ENCODE data around the gene TXNDC17. TPM values are rescaled to one million over a fixed set of nuclear protein-coding genes. Genes with fewer than 3 reads are reported as not detected.
"Not testable (repeated sequence)": the region's sequence is repeated elsewhere in the genome, so short reads cannot be mapped to it uniquely, and the experiment has no call there.

The TXNDC17 gene
- total RNA-seq (2014; rRNA removed; shearing (Covaris generic); ENCODE audit: low replicate concordance) = 104 and 186 TPM in 2 replicates

GRCh38 chr17:6640536-6641246 lies at the start of gene TXNDC17, which contains the start of gene KIAA0753:
TXNDC17 (plus strand) TSS chr17:6641060; CDS start chr17:6641083, 23 bp downstream.
KIAA0753 (minus strand) TSS chr17:6640711; CDS start chr17:6635103, 5,608 bp downstream.
- DNase-seq (ENCODE audit: low read depth) = peak; percentile 89
- in situ Hi-C loops (cut with HindIII; ENCODE audit: low pct_unique_long_range_greater_than_20kb, low sequenced_read_pairs) = no loop called here

- peak; percentile 53 for DNase-seq (ENCODE audit: low read depth)
- in situ Hi-C loops (cut with HindIII; ENCODE audit: low pct_unique_long_range_greater_than_20kb, low sequenced_read_pairs) = no loop called here
Observed at GRCh38 chr17:6591599-6592158, 49.2 kb upstream of the TXNDC17 start.

GRCh38 chr17:6592173-6592572 lies 48.7 kb upstream of the TXNDC17 start:
- peak; percentile 76 for DNase-seq (ENCODE audit: low read depth)
- in situ Hi-C loops (cut with HindIII; ENCODE audit: low pct_unique_long_range_greater_than_20kb, low sequenced_read_pairs) = no loop called here

- in situ Hi-C loops (cut with HindIII; ENCODE audit: low pct_unique_long_range_greater_than_20kb, low sequenced_read_pairs); DNase-seq (ENCODE audit: low read depth): not testable (repeated sequence)
Observed at GRCh38 chr17:6593371-6593770, 47.5 kb upstream of the TXNDC17 start.

GRCh38 chr17:6596081-6596480 lies 44.8 kb upstream of the TXNDC17 start:
- no peak for DNase-seq (ENCODE audit: low read depth)
- in situ Hi-C loops (cut with HindIII; ENCODE audit: low pct_unique_long_range_greater_than_20kb, low sequenced_read_pairs) = no loop called here

- in situ Hi-C loops (cut with HindIII; ENCODE audit: low pct_unique_long_range_greater_than_20kb, low sequenced_read_pairs) = no loop called here
- no peak for DNase-seq (ENCODE audit: low read depth)
Observed at GRCh38 chr17:6596511-6596910, 44.3 kb upstream of the TXNDC17 start.

- in situ Hi-C loops (cut with HindIII; ENCODE audit: low pct_unique_long_range_greater_than_20kb, low sequenced_read_pairs) = no loop called here
- no peak for DNase-seq (ENCODE audit: low read depth)
Observed at GRCh38 chr17:6596941-6597340, 43.9 kb upstream of the TXNDC17 start.

- no peak for DNase-seq (ENCODE audit: low read depth)
- in situ Hi-C loops (cut with HindIII; ENCODE audit: low pct_unique_long_range_greater_than_20kb, low sequenced_read_pairs) = no loop called here
Observed at GRCh38 chr17:6597727-6598126, 43.1 kb upstream of the TXNDC17 start.

- in situ Hi-C loops (cut with HindIII; ENCODE audit: low pct_unique_long_range_greater_than_20kb, low sequenced_read_pairs) = no loop called here
Observed at GRCh38 chr17:6599364-6599763, 41.5 kb upstream of the TXNDC17 start.

GRCh38 chr17:6602141-6602540 lies 38.7 kb upstream of the TXNDC17 start:
- in situ Hi-C loops (cut with HindIII; ENCODE audit: low pct_unique_long_range_greater_than_20kb, low sequenced_read_pairs) = no loop called here
- DNase-seq (ENCODE audit: low read depth) = no peak

More at GRCh38 chr17:6599364-6599763, 41.5 kb upstream of the TXNDC17 start:
- DNase-seq (ENCODE audit: low read depth) = peak; percentile 21

- DNase-seq (ENCODE audit: low read depth) = no peak
Observed at GRCh38 chr17:6603744-6604325, 37.0 kb upstream of the TXNDC17 start.

GRCh38 chr17:6605142-6605541 lies 35.7 kb upstream of the TXNDC17 start:
- in situ Hi-C loops (cut with HindIII; ENCODE audit: low pct_unique_long_range_greater_than_20kb, low sequenced_read_pairs) = no loop called here
- DNase-seq (ENCODE audit: low read depth) = no peak

More at GRCh38 chr17:6603744-6604325, 37.0 kb upstream of the TXNDC17 start:
- in situ Hi-C loops (cut with HindIII; ENCODE audit: low pct_unique_long_range_greater_than_20kb, low sequenced_read_pairs) = no loop called here

- in situ Hi-C loops (cut with HindIII; ENCODE audit: low pct_unique_long_range_greater_than_20kb, low sequenced_read_pairs) = no loop called here
- DNase-seq (ENCODE audit: low read depth) = peak; percentile 54
Observed at GRCh38 chr17:6608321-6608720, 32.5 kb upstream of the TXNDC17 start.

- no peak for DNase-seq (ENCODE audit: low read depth)
- in situ Hi-C loops (cut with HindIII; ENCODE audit: low pct_unique_long_range_greater_than_20kb, low sequenced_read_pairs) = no loop called here
Observed at GRCh38 chr17:6610011-6610410, 30.8 kb upstream of the TXNDC17 start.

- no peak for DNase-seq (ENCODE audit: low read depth)
- in situ Hi-C loops (cut with HindIII; ENCODE audit: low pct_unique_long_range_greater_than_20kb, low sequenced_read_pairs) = no loop called here
Observed at GRCh38 chr17:6611231-6611630, 29.6 kb upstream of the TXNDC17 start.

GRCh38 chr17:6623941-6624340 lies 16.9 kb upstream of the TXNDC17 start:
- no peak for DNase-seq (ENCODE audit: low read depth)
- in situ Hi-C loops (cut with HindIII; ENCODE audit: low pct_unique_long_range_greater_than_20kb, low sequenced_read_pairs) = no loop called here

GRCh38 chr17:6626616-6627015 lies 14.2 kb upstream of the TXNDC17 start:
- DNase-seq (ENCODE audit: low read depth) = no peak
- in situ Hi-C loops (cut with HindIII; ENCODE audit: low pct_unique_long_range_greater_than_20kb, low sequenced_read_pairs) = no loop called here

- in situ Hi-C loops (cut with HindIII; ENCODE audit: low pct_unique_long_range_greater_than_20kb, low sequenced_read_pairs) = no loop called here
Observed at GRCh38 chr17:6627019-6627418, 13.8 kb upstream of the TXNDC17 start.

GRCh38 chr17:6630390-6630789 lies 10.5 kb upstream of the TXNDC17 start:
- no peak for DNase-seq (ENCODE audit: low read depth)
- in situ Hi-C loops (cut with HindIII; ENCODE audit: low pct_unique_long_range_greater_than_20kb, low sequenced_read_pairs) = no loop called here

More at GRCh38 chr17:6627019-6627418, 13.8 kb upstream of the TXNDC17 start:
- no peak for DNase-seq (ENCODE audit: low read depth)
